DLD1 (cell line): Measurements from ENCODE around the gene TFF3.
"Not testable (repeated sequence)": the region's sequence is repeated elsewhere in the genome, so short reads cannot be mapped to it uniquely, and the experiment has no call there.

Experiments
- in situ Hi-C: cut with HindIII; loops from 2 replicates; pipeline ENCODE4 v1.10.0; 2017; ENCODE audit warnings: low sequenced_read_pairs

The TFF3 gene

DNA sequence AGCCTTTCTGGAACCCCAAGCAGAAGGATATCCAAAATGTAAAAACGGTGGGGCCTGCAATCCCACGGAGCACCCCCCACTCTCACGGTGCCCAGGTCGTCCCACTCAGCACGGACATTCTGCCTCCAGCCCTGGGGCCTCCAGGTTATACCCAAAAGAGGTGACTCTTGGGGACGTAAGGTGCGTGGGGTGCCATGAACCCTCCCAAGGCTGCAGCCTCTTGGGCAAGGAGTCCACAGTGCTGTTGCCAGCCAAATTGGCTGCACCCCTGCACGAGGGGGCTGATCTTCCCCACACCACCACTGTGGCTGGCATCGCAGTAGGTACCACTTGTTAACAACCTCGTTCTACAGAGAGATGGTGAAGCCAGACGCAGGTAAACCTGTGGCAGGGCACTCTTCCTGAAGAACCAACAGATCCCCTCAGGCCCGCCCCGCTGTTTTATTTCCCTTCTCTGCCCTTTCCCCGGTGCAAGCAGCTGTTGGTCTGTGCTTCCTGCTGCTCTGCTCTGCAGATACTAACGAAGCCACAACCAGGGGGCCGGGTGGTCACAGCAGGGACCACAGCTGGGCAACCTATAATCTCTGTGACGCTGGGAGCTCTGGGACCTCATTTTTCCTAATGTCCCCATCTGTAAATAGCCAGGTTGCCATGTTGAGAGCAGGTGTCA lies 8.7 kb downstream of the TFF3 start:
- in situ Hi-C loops = no loop called here

DNA sequence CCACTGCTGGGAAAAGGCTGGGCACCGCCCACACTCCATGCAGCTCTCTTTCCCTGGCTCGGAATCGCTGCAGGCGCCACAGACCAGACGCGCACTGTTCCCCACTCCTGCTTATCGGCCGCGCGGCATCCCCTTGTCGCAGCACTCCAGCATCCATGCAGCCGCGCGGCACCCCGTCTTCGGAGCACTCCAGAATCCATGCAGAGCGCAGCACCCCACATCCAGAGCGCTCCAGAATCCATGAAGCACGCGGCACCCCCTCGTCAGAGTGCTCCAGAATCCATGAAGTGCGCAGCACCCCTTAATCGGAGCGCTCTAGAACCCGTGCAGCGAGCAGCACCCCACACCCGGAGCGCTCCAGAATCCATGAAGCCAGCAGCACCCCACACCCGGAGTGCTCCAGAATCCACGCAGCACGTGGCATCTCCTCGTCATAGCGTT lies 9.5 kb downstream of the TFF3 start:
- in situ Hi-C loops = no loop called here

DNA sequence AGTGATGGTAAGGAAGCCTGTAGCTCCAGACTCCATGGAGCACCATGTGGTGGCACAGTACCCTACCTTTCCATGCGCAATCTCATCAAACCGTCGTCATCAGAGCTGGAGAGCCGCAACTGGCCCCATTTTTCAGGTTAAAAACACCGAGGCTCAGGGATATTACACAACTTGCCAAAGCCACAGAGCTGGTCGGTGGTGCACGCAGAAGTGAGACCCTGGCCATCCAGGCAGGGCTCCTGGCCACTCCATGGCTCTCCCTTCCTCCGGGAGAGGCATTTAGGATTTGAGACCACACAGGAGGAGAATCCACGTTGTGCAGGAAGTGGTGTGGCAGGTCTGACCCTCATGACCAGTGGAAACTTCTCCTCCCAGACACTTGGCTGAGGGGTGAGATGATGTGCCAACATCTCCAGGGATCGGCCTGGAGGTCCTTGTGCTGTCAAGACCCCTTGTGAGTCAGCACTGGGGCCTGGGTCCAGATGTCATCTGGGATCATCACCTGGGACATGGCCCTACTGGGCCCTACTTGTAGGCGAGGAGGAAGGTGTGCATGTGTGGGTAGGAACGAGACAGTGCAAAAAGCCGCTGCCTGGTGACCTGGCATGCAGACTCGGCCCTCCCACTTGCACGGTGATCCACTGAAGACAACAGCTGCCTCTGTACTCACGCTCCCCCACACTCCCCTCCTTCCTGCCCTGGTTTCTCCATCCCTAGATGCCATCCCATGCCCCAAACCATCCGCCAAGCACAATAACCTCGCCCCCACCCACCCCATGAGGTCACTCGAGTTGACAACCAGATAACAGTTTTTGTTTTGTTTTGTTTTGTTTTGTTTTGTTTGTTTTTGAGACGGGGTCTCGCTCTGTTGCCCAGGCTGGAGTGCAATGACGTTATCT lies 10.4 kb downstream of the TFF3 start:
- in situ Hi-C loops = no loop called here

DNA sequence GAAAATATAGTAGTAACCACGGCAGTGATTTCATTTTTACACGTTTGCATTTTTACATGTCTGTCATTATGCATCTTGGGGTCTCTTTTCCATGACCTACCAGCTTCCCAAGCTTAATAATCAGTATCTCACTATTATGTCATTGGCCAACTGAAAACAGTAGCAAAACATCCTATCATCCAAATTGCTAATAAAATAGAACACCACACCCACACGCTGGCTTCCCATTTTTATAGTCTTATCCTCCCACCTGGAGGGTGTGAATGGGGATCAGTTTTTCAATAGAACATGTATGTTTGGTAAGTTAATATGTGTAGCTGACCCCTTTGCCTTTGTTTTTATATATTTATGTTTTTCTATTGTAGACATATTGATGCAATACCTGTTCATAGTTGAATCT lies 11.8 kb downstream of the TFF3 start:
- in situ Hi-C loops = no loop called here

DNA sequence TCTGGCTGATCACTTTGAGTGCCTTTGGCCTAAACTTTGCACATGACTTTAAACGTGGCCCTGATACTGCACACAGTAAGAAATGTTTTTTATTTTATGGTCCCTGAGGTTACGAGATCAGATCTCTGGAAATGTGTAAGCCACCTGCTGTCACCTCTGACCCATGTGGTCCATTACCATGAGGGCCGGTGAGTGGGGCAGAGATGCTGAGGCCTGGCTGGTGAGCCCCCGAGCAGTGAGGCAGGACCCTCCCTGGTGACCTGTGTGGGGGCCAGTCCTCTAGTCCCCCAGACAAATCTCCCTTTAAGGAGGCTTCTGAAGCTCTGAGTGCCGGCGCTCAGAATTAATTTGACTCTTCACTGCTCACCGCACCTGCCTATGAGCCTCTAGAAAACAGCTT lies 12.4 kb downstream of the TFF3 start:
- in situ Hi-C loops = no loop called here

DNA sequence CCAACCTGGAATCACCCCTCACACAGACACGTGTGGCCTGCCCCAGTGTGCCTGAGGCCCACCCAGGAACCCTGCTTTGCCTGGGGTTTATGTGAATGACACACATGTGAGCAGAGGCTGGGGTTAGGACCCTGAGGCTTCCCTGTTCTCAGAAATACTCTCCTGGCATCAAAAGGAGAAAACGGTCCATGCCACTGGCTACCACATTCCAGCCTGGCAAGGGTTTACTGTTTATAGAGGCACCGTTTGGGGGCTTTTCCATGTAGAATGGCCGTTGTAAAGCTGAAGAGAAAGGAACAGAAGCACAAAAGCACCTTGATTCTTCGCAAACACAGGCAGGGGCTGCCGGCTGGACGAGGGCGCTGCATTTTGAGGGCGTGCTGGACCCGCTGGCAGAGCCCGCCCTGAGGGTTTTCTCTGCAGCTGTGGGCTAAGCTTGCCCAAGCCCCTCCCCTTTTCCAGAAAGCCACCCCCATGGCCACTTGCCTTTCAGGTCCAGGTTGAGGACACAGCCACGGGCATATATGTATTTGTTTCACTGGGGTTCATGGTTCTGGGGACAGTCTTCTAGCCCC lies 13.0 kb downstream of the TFF3 start:
- in situ Hi-C loops = no loop called here

DNA sequence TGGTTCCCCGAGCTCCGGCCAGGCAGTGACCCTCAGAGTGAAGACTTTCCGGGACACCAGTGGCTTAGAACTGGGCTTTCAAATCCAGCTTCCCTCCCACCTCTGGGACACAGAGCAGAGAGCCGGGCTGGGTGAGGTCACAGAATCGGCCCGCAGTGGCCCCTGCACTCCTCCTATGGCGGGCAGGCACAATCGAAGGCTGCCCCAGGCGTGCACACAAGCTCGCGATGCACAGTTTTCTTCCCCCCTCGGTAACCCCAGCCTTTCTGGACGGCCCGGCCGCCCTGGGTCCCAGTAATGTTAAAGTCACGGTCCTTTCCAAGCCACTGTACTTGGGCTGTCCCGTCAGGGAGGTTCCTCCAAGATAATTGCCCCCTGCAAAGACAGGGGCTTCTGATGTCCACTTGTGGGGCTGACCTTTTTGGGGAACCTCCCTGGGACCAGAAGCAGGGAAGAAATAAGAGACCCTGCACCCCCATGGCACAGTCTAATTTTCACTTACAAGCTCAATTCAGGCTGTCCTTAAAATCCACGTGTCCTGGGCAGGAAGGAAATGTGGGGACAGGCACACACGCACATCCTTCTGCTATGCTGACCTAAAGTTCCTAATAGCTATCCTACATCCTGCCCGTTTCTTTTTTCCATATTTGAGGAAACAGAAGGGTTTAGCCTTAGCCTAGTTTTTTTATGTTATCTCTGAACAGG lies 13.7 kb downstream of the TFF3 start:
- in situ Hi-C loops = no loop called here

DNA sequence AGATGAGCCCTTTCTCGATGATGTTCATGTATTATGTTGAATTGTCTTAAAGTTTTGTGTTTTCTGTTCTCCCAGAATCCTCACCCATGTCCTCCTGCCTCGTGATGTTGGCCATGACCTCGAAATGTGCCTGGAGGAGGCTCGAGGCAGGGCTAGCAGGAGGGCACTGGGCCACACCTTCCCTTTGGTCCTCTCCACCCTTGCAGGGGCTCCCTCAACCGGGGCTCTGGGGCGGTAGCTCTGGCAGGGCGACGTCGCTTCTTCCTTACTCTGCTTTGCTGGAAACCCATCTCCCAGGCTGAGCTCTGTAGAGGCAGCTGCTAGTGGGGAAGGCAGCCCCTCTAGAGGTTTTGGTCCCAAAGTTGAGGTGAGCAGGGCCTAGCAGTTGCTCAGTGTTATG lies 14.3 kb downstream of the TFF3 start:
- in situ Hi-C loops = no loop called here

DNA sequence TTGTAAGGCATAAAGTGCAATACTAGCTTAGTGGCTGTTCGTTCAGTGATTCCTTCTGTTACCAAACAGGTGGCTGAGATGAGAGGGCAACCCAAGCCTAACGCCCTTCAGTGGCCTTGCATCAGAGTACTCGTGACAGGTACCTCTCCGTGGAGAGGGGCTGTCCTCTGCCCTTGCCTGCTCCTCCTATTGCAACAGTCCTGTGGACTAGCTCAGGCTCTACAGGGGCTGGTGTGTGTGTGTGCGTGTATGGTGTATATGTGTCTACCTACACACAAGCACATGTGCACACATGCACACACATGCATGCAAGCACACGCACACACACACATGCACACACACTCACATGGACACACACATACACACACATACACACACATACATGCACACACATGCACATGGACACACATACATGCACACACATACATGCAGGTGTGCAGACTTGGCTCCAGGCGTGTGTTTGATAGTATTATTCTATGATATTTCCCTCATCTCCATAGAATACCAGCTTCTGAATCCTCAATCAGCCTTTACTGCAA lies 15.1 kb downstream of the TFF3 start:
- in situ Hi-C loops = no loop called here

DNA sequence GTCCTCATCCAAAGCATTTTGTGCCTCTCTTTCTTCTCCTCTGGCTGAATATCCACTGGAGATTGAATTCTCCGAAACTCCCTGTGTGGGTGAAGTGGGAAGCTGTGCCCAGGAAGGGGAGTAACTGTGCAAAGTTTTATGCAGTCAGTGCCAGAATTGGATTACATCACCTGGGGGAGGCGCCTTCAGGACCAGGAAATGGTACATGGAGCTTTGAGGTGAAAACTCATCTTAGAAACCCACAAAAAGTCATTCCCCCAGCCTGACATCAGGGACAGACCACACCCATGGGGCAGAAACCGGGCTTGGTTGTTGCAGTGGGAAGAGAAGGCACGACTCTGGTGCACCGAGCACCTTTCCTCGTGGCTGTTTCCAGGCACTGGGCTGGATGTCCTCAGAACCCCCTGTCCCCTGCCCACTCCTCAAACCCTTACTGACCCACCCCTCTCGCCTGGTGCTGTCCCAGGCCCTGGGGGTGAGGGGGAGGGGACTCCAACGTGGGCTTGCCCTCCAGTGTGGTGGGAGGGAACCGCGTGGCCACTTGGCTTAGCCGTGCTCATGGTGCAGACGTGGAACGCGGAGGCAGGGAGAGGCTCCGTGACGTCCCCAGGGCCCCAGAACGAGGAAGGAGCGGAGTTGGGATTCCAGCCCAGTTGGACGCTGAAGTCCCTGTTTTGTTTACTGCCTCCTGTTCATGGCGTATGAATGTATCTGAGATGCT lies 15.7 kb downstream of the TFF3 start:
- in situ Hi-C loops = no loop called here

DNA sequence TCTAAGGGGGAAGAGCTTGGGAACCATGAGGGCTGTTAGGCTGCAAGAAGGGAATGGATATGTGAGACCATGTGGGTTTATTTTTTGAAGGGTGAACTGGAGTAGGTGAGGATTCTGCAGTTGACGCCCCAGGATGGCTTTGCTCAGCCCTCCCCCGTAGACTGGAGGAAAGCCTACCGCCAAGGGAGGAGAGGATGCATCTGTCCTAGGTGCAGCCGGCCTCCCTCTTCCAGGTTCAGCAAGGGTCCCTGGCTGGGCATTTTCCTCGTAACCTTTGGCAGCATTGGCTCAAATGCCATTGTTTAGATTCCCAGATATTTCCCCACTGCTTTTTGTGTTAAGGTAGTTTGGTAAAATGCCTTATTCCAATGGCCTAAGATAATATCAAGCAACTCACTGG lies 16.6 kb downstream of the TFF3 start:
- in situ Hi-C loops = no loop called here

DNA sequence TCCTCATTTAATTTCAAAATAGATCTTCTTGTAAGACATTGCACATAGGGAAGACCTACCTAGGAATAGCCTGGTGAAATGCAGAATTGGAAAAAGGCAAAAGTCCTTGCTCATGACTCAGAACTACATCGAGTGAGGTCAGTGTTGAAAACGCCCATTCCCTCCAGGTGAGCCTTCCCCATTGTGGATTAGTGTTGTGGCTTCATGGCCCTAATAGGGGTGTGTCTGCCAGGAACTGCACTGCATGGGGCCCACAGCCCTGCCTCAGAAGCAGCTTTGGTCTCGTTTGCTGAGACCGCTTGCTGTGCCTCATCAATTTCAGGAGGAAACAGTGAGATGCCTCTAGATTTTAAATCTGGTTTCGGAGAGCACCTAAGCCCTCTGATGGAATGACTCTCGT lies 17.0 kb downstream of the TFF3 start:
- in situ Hi-C loops = no loop called here

DNA sequence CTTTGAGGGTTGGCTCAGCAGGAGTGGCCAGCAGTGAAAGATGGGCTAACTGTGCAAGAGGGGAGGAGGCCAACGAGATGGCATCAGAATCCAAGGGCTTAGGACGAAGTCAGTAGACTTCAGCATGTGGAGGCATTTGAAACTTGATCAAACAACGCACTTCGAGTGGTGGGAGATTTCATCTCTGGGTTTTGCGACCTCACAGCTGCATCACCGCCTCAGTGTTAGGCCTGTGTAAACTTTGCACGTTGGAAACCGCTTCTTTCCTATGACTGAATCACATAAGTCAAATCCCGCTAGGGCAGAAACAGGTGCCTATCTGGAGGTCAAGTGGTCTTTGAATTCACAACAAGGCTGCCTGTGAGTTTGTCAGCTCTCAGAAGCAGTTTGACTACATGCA lies 17.8 kb downstream of the TFF3 start:
- in situ Hi-C loops = no loop called here

DNA sequence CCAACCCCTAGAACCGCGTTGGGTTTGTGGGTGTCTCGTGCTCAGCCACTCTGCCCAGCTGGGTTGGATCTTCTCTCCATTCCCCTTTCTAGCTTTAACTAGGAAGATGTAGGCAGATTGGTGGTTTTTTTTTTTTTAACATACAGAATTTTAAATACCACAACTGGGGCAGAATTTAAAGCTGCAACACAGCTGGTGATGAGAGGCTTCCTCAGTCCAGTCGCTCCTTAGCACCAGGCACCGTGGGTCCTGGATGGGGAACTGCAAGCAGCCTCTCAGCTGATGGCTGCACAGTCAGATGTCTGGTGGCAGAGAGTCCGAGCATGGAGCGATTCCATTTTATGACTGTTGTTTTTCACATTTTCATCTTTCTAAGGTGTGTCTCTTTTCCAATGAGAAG lies 18.7 kb downstream of the TFF3 start:
- in situ Hi-C loops = no loop called here

DNA sequence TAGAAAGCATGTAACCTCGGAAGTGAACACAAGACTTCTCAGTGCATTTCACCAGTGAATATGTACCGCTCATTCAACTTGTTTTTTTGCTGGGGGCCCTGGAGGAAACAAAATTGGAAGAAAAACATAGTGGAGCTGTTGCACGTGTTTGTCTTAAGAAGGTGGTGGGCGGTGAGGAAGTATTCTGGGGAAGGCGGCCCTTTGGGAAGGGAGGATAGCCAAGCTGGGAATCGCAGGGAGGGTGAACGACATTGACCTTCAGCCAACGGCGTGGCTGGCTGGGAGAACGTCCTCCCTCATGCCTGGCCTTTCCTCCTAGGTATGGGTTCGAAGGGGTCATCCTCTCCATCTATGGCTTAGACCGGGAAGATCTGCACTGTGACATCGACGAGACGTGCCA lies 19.4 kb downstream of the TFF3 start:
- in situ Hi-C loops = no loop called here

DNA sequence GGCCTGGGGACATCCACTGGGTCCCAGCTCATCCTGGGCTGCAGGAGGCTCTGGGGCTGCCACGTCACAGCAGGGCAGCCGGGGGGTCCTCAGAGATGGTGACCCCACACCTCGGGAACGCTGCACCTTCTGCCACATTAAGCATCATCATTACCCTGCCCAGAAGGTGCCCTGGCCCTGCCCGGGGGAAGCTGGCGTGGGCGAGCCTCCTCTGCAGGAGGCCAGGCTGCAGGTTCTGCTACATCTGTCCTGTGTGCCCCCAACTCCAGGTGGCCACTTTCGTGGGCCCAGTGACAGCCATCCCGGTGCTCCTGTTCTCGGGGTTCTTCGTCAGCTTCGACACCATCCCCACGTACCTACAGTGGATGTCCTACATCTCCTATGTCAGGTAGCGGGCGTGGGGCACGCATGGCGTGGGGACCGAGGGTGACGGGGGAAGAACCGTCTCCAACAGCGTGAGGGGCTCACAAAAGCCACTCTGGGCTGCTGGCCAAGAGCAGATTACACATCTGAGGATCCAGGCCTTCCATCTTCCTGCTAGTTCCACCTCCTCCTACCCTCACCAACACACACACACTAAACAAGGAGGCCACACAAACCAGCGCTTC lies 20.8 kb downstream of the TFF3 start:
- in situ Hi-C loops = no loop called here

DNA sequence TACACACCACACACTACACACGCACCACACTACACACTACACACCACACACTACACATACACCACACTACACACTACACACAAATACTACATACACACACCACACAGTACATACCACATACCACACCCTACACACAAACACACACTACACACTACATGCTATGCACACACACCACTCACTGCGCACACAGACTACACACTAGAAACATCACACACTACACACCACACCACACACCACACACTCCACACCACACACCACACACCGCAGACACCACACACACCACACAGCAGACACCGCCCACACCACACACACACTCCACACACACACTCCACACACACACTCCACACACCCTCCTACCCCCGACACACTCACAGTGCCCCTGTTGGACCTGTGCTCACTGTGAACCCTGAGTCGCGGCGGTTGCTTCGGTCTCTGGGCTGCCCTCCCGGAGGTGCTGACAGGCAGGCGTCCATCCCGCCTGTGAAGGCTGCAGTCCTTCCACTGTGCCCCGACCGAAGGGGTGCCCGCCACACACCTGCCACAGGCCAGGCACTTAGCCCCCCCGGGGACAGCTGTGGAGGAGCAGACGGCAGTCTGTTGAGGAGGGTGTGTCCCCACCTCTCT lies 21.4 kb downstream of the TFF3 start:
- in situ Hi-C loops = no loop called here

DNA sequence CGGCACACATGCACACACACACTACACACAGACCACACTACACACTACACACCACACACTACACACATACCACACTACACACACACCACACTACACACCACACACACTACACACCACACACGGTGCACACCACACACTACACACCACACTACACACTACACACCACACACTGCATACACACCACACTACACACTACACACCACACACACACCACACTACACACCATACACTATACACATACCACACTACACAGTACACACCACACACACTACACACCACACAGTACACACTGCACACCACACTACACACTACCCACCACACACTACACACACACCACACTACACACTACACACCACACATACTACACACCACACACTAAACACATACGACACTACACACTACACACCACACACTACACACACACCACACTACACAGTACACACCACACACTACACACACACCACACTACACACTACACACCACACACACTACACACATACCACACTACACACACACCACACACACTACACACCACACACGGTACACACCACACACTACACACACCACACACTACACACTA lies 22.6 kb downstream of the TFF3 start:
- in situ Hi-C loops = not testable (repeated sequence)
